HG03045 (cell line): ENCODE results near the gene NKIRAS2.

ENCODE experiments used
- ATAC-seq: cut with Tn5 transposase; IDR thresholded peaks from one replicate; pipeline ENCODE4 v1.9.1; 2021; ENCODE audit warnings: mild to moderate bottlenecking, moderate library complexity; ENCODE audit not compliant: unreplicated experiment

The NKIRAS2 gene

GRCh38 chr17:42025936-42026335 is 6.0 kb downstream of the NKIRAS2 start:
- no peak for ATAC-seq

DNA sequence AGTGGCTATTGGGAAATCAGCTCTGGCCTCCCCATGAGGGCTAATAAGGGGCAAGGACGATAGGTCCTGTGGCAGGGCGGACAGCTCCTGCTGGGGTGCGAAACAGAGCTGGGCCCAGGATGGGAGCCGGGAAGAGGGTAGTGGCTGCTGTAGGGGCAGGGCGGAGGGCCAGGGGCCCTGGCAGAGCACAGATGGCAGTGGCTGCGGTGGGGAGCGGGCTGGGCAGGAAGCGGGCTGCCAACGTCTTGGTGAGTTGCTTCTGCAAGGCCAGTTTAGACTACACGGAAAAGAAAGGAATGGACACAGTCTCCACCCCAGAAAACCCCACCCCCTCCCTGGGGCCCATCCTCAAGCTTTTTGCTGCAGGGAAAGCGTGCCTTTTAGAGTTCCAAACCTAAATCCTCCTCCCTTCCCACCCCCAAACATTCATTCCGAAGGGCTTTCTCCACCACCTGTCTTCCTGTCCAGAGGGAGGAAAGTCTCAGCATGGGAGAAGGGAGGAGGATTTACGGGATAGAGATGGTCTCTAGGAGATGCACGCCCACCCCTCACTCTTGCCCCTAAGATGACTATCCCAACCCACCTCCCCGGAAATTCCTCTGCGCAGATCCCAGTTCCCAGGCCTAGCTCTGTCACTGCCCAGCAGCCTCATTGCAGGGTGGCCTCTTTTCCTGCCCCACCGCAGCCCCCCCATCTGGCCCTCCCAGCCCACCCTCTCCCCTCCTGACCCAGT is 7.1 kb downstream of the NKIRAS2 start:
- no peak for ATAC-seq

- no peak for ATAC-seq
These were observed 7.7 kb downstream of the NKIRAS2 start for GRCh38 chr17:42027590-42027889.

- no peak for ATAC-seq
These were observed 8.3 kb downstream of the NKIRAS2 start for GRCh38 chr17:42027961-42028790.

DNA sequence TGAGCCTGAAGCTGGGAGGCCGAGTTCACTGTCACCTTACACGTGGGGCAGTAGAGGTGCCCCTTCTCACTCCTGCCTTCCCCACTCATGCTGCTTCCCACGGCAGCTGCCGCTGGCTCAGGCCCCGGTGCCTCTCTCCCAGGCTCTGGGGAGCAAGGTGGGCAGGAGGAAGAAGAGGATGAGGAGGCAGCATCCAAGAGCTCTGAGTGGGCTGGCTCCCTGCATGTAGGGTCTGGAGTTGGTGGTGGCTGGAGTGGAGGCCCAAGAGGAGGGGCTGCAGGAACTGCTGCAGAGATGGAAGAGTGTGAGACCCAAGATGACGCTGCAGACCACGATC is 8.9 kb downstream of the NKIRAS2 start:
- no peak for ATAC-seq

DNA sequence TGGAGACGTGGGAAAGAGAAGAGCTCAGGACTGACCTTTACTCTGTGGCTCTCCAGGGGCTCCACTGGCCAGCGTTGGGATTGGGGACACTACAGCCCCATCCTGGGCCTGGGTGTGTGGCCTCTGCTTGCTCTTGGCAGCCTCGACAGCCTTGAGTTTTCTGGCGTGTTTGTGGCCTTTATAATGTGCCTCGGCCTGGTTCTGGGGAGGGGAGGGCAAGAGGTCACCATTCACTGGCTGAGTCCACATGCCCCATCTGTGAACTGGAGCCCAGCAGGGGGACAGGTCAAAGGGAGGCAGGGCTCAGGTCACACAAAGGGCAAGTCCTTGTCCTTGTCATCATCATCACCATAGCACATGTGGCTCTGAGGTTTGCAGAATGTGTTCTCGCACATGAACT is 11.7 kb downstream of the NKIRAS2 start:
- no peak for ATAC-seq

GRCh38 chr17:42034059-42034458 is 14.2 kb downstream of the NKIRAS2 start:
- no peak for ATAC-seq

GRCh38 chr17:42038221-42038973 is 18.5 kb downstream of the NKIRAS2 start:
- no peak for ATAC-seq

DNA sequence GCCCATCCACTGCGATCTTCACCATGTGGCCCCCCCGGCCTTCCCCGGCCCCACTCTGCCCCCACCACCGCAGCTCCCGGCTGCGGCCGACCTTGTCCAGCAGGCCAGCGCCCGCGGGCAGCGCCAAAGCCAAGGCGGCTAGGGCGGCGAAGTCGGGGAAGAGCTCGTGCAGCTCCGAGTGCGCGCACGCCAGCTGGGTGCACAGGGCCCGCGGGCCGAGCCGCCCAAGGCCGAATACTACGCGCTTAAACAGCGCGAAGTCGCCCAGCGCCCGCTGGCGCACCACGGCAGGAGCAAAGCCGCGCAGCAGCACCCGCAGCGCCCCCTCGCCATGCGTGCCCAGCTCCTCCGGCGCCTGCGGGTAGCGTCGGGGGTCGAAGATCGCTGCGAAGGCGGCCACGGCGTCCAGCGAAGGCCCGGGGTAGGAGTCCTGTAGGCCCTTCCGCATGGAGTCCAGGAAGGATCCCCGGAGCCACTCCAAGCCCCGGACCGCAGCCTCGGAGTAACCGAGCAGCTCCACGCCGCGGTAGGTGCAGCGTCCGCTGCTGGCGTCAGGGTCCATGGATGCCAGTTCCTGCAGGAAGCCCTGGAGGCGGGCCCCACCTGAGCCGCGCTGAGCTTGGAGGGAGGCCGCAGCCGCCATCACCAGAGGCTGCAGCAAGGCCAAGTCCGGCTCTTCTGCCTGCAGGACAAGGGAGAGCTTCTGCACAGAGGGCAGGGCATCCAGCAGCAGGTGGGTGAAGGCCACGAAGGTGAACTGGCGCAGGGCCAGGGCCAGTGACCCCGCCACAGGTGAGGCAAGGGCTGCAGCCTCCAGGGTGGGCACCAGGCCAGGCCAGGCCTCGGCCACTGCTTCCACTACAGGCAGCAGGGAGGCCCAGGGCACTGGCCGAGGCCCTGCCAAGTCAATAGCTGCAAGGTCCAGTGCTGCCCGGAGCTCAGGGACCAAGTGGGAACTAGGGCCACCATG is 20.2 kb downstream of the NKIRAS2 start:
- ATAC-seq = no peak

GRCh38 chr17:42040818-42041217 is 20.9 kb downstream of the NKIRAS2 start:
- no peak for ATAC-seq

DNA sequence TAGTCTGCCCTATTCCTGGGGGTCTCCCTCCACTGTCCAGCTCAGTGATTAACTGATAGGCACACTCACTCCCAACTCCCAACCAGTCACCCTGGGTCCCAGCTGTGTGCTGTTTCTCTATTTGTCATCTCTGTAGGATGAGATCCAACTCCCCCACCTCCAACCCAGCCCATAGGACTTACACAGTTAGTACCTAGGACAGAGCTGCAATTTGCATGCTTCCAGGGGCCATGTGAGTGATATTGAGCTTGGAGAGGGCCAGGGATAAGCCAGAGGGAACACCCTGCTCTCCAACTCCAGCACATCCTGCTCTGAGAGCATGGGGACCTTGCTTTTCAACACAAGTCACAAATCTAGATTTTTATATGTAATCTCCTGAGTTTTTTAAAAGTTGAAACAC is 21.7 kb downstream of the NKIRAS2 start:
- ATAC-seq = no peak

DNA sequence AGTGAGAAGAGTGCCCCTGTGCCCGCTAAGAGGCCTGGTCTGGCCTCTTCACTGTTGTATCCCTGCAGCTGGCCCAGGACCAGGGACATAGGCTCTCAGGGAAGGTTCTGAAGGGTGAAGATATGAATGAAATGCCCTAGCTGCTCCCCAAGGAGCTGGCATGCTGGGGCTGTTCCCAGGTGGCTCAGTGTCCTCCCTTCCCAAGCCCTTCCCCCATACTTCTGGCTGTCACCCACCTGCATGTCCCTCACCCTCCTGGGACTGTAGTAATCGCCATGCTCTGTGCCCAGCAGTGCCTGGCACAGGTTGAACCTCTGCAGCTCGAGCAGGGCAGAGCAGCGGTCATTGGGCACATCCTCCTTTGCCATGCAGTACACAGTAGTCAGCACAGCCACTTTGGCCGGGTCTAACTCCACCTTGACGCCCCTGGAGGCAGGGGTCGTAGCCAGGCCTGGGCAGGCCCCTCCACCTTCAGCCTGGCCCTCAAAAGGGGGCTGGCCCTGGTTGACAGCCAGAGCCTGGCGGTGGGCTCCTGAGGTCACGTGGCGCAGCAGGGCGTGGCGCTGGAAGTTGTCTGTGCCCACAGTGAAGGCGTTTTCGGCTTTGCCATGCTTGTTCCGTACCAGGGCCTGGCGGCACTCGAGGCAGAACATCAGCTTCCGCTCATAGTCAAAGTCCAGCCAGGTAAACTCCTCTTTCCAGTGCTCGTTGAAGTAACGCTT is 22.9 kb downstream of the NKIRAS2 start:
- ATAC-seq = no peak

- ATAC-seq = no peak
These were observed 25.8 kb downstream of the NKIRAS2 start for GRCh38 chr17:42045719-42046118.

DNA sequence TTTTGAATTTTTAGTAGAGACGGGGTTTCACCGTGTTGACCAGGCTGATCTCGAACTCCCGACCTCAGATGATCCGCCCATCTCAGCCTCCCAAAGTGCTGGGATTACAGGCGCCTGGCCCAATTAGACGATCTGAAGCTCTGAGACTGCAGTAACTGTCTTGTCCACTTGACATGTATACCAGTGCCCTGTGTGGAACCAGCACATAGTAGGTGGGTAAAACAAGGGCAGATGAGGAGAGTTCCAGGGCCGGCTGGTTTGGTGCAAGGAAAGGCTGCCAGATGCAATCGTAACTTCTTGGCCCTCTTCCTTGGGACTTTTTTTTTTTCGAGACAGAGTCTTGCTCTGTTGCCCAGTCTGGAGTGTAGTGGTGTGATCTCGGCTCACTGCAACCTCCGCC is 27.5 kb downstream of the NKIRAS2 start:
- no peak for ATAC-seq

- ATAC-seq = no peak
These were observed 30.0 kb downstream of the NKIRAS2 start for GRCh38 chr17:42049834-42050392.

DNA sequence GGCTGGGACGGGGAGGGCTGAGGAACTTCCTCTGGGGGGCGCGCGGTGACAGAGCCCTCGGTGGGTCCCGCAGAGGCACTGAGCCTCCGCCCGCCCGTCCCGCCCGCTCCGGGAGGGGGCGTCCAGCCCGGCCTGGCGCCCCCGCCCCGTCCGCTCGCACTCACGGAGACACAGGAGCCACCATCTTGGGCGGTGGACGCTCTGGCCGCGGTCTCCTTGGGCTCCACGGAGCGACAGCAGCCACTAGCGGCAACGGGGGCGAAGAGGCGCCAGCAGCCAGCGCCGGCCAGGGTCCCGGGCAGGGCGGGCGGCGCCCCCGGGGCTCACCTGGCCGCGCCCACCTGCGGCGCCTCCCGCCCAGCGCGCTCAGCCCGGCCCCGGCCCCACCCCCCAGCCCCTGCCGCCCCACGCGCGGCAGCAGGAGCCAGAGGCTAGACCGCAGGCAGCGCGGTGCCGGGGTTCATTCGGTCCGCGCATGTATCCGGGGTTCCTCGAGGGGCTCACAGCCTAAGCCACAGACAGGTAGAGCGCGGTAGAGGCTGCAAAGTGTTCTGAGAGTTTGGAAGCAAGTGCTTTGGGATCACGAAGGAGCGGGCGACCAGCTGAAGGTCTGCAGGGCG is 30.6 kb downstream of the NKIRAS2 start, which contains the start of gene C17orf113:
C17orf113 (minus strand) TSS at position 209 of the 620 bp plus-strand sequence. CDS start 7,225 bp downstream, outside the sequence.
- ATAC-seq = no peak

DNA sequence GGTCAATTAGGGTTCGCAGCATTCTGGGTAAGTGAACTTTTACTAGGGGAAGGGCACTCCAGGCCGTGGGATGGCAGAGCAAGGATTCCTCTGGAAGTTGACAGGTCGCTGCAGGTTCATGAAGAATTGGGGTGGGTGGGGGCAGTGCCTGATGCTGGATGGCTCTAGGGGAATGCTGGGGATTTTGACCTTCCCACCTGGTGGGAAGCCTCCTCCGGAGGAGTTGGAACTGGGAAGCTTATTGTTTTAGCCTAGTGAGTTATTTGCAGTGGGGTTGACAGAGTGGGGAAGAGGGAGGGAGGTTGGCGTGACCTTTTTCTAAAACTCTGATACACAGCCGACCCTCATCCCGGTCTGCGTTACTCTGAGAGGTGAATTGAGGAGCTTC is 31.1 kb downstream of the NKIRAS2 start:
- no peak for ATAC-seq

DNA sequence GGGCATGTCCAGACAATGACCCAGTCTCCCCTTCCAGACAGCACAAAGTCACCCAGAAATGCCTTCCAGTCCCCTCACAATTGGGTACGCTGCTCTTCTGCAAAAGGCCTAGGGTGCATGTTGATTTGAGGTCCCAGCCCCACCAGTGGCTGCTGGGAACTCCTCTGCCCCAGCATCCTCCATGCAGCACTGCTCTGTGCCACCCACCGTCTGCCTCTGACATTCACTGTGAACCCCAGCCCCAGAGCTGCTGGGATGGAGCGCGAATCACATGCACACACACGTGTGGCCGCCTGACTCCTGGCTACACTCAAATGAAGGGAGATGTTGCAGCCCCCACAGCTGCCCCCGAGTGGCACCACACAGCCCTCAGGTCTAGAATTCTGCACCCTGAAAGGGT is 31.8 kb downstream of the NKIRAS2 start:
- ATAC-seq = no peak

GRCh38 chr17:42052346-42052877 is 32.5 kb downstream of the NKIRAS2 start:
- ATAC-seq = no peak
